ENCODE measurements around the gene ITPR1. TPM values are rescaled to one million over a fixed set of nuclear protein-coding genes. Genes with fewer than 3 reads are reported as not detected.

Gene ITPR1
- total and polyA plus RNA-seq, 10 of the 15 experiments (the other 5 are each of a cell fraction or from before 2014, with no cell fraction given): 12.2 to 239 (median 28.4) TPM

DNA sequence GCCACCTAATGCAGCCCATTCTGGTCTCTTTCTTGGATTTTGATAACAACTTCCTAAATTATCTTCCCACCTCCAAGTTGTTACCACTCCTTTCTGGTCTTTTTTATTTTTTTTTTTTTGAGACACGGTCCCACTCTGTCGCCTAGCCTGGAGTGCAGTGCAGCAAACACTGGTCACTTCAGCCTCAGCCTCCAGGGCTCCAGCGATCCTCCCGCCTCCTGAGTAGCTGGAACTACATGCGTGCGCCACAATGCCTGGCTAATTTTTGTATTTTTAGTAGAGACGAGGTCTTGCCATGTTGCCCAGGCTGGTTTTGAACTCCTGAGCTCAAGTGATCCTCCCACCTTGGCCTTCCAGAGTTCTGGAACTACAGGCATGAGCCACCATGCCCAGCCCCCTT, 393.3 kb downstream of the ITPR1 start:
- no TSS peak for BruUV-seq (replicated peaks)
- Histone ChIP-seq H3K9me3 (replicated peaks; ENCODE audit: control insufficient read depth, insufficient read depth, low read length) (no peaks in the 10 kb centered on the region; the same call in 1 of the 3 replicates), H2AFZ (ENCODE audit: control insufficient read depth, low read depth, low read length) (no peak overlapping the region), H3K4me2 (ENCODE audit: control insufficient read depth, insufficient read depth) (no peak overlapping the region), H4K20me1 (ENCODE audit: control insufficient read depth, insufficient read depth) (no peaks in the 10 kb centered on the region), H3K4me3 (no peak overlapping the region), H3K79me2 (ENCODE audit: control insufficient read depth, insufficient read depth, low read length) (no peaks in the 10 kb centered on the region), H3K27ac (ENCODE audit: control insufficient read depth, insufficient read depth) (no peak overlapping the region), H3K36me3 (ENCODE audit: control insufficient read depth in 2 of 2, insufficient read depth in 2 of 2, low read length in 1 of 2) (no peaks in the 10 kb centered on the region), H3K4me1 (ENCODE audit: control insufficient read depth, insufficient read depth, low read length) (peaks cover 12% of the 10 kb centered on the region), H3K27me3 (replicated peaks in 1 of 2; ENCODE audit: control insufficient read depth in 2 of 2, insufficient read depth in 2 of 2, low read length in 1 of 2) (no peaks in the 10 kb centered on the region), H3K9ac (ENCODE audit: control insufficient read depth, insufficient read depth, low read length) (no peak overlapping the region)
- 93% methylated on average over 7 of the region's 7 CpGs for WGBS (ENCODE audit: insufficient coverage, insufficient replicate concordance, low lambda C conversion rate, missing lambda C conversion rate)
- DNase-seq (ENCODE audit: low read depth, low spot score) (no peak), FAIRE-seq (no peak), ATAC-seq (no peak)
- intact Hi-C loops (cut with micrococcal nuclease; ENCODE audit: unreplicated experiment): no loop called here
- SMC1A ChIA-PET (ENCODE audit: uncharacterized antibody, unreplicated experiment): interaction anchor here (1.1 to 3.4 kb wide), 5 partner anchors 8 to 45 kb away, joined by 3 to 15 read pairs (median 4); no protein-coding TSS in a partner anchor
- in situ Hi-C loops (cut with MboI): no loop called here
- CTCF ChIA-PET: interaction anchor here (0.7 to 1.9 kb wide), 2 partner anchors 96 to 175 kb away, joined by 3 to 11 read pairs; no protein-coding TSS in a partner anchor
- RAD21 ChIA-PET (ENCODE audit: unreplicated experiment): interaction anchor here (2.1 kb wide), 1 partner anchor 175 kb away, joined by 6 read pairs; no protein-coding TSS in a partner anchor
- POLR2A ChIA-PET: interaction anchor here (0.6 kb wide), 1 partner anchor 150 kb away, joined by 3 read pairs; no protein-coding TSS in a partner anchor
- TF ChIP-seq, protein P1, sequence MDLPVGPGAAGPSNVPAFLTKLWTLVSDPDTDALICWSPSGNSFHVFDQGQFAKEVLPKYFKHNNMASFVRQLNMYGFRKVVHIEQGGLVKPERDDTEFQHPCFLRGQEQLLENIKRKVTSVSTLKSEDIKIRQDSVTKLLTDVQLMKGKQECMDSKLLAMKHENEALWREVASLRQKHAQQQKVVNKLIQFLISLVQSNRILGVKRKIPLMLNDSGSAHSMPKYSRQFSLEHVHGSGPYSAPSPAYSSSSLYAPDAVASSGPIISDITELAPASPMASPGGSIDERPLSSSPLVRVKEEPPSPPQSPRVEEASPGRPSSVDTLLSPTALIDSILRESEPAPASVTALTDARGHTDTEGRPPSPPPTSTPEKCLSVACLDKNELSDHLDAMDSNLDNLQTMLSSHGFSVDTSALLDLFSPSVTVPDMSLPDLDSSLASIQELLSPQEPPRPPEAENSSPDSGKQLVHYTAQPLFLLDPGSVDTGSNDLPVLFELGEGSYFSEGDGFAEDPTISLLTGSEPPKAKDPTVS (IDR thresholded peaks at IDR 0.05; ENCODE audit: low read depth, low read length): no peak
- TF ChIP-seq ZNF622 (IDR thresholded peaks at IDR 0.05) (no peak), TCF12 (IDR thresholded peaks at IDR 0.05; ENCODE audit: low read depth, low read length) (no peak), FOS (IDR thresholded peaks at IDR 0.05; ENCODE audit: borderline replicate concordance, extremely low read depth, insufficient read length) (no peak), SIX5 (IDR thresholded peaks at IDR 0.05; ENCODE audit: low read depth, low read length, severe bottlenecking) (no peak), SUPT20H (IDR thresholded peaks at IDR 0.05; ENCODE audit: borderline replicate concordance, control insufficient read depth, low read depth, low read length) (no peak), CHD2 (IDR thresholded peaks at IDR 0.05; ENCODE audit: borderline replicate concordance, low read depth, low read length) (no peak), RAD21 (IDR thresholded peaks at IDR 0.05; ENCODE audit: insufficient read depth, low read depth, low read length) (no peak), SP1 (IDR thresholded peaks at IDR 0.05; ENCODE audit: low read depth, low read length) (no peak), ZNF24 (IDR thresholded peaks at IDR 0.05) (no peak), ZZZ3 (IDR thresholded peaks at IDR 0.05; ENCODE audit: control insufficient read depth, insufficient read length, low read depth) (no peak), MXI1 (IDR thresholded peaks at IDR 0.05; ENCODE audit: low read depth, low read length) (no peak), BRCA1 (IDR thresholded peaks at IDR 0.05; ENCODE audit: low read depth, low read length) (no peak), BMI1 (IDR thresholded peaks at IDR 0.05; ENCODE audit: borderline replicate concordance) (no peak)
- TF ChIP-seq, protein P2, sequence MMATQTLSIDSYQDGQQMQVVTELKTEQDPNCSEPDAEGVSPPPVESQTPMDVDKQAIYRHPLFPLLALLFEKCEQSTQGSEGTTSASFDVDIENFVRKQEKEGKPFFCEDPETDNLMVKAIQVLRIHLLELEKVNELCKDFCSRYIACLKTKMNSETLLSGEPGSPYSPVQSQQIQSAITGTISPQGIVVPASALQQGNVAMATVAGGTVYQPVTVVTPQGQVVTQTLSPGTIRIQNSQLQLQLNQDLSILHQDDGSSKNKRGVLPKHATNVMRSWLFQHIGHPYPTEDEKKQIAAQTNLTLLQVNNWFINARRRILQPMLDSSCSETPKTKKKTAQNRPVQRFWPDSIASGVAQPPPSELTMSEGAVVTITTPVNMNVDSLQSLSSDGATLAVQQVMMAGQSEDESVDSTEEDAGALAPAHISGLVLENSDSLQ (IDR thresholded peaks at IDR 0.05): no peak
- TF ChIP-seq, protein P3, sequence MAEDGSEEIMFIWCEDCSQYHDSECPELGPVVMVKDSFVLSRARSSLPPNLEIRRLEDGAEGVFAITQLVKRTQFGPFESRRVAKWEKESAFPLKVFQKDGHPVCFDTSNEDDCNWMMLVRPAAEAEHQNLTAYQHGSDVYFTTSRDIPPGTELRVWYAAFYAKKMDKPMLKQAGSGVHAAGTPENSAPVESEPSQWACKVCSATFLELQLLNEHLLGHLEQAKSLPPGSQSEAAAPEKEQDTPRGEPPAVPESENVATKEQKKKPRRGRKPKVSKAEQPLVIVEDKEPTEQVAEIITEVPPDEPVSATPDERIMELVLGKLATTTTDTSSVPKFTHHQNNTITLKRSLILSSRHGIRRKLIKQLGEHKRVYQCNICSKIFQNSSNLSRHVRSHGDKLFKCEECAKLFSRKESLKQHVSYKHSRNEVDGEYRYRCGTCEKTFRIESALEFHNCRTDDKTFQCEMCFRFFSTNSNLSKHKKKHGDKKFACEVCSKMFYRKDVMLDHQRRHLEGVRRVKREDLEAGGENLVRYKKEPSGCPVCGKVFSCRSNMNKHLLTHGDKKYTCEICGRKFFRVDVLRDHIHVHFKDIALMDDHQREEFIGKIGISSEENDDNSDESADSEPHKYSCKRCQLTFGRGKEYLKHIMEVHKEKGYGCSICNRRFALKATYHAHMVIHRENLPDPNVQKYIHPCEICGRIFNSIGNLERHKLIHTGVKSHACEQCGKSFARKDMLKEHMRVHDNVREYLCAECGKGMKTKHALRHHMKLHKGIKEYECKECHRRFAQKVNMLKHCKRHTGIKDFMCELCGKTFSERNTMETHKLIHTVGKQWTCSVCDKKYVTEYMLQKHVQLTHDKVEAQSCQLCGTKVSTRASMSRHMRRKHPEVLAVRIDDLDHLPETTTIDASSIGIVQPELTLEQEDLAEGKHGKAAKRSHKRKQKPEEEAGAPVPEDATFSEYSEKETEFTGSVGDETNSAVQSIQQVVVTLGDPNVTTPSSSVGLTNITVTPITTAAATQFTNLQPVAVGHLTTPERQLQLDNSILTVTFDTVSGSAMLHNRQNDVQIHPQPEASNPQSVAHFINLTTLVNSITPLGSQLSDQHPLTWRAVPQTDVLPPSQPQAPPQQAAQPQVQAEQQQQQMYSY (CRISPR knock-in tag; IDR thresholded peaks at IDR 0.05): no peak
- TF ChIP-seq, protein P4, sequence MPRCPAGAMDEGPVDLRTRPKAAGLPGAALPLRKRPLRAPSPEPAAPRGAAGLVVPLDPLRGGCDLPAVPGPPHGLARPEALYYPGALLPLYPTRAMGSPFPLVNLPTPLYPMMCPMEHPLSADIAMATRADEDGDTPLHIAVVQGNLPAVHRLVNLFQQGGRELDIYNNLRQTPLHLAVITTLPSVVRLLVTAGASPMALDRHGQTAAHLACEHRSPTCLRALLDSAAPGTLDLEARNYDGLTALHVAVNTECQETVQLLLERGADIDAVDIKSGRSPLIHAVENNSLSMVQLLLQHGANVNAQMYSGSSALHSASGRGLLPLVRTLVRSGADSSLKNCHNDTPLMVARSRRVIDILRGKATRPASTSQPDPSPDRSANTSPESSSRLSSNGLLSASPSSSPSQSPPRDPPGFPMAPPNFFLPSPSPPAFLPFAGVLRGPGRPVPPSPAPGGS (IDR thresholded peaks at IDR 0.05; ENCODE audit: borderline replicate concordance, insufficient read depth, low read depth, low read length, poor library complexity, severe bottlenecking): no peak

Data from GM12878 (cell line).